GM18868 (cell line): ENCODE measurements around the gene BRINP3.
"Not testable (repeated sequence)": the region's sequence is repeated elsewhere in the genome, so short reads cannot be mapped to it uniquely, and the experiment has no call there.

Experiments
- ATAC-seq: cut with Tn5 transposase; IDR thresholded peaks from one replicate; pipeline ENCODE4 v1.9.1; 2021; ENCODE audit warnings: mild to moderate bottlenecking, moderate library complexity; ENCODE audit not compliant: unreplicated experiment

BRINP3 gene

GRCh38 chr1:190477762-190478148 is at the start of gene BRINP3:
TSS of gene BRINP3 (minus strand) at chr1:190477864.
- no peak for ATAC-seq

- no peak for ATAC-seq
Measured at GRCh38 chr1:190511554-190511953, 33.9 kb upstream of the BRINP3 start.

GRCh38 chr1:190507357-190507756 is 29.7 kb upstream of the BRINP3 start:
- no peak for ATAC-seq

GRCh38 chr1:190504539-190504938 is 26.9 kb upstream of the BRINP3 start:
- ATAC-seq: not testable (repeated sequence)

- no peak for ATAC-seq
Measured at GRCh38 chr1:190497565-190497964, 19.9 kb upstream of the BRINP3 start.

- no peak for ATAC-seq
Measured at GRCh38 chr1:190494451-190494850, 16.8 kb upstream of the BRINP3 start.

- no peak for ATAC-seq
Measured at GRCh38 chr1:190491404-190491803, 13.7 kb upstream of the BRINP3 start.

- ATAC-seq: no peak
Measured at GRCh38 chr1:190484045-190484444, 6.4 kb upstream of the BRINP3 start.

- ATAC-seq: no peak
Measured at GRCh38 chr1:190480231-190480630, 2.6 kb upstream of the BRINP3 start.

GRCh38 chr1:190479516-190479915 is 1.9 kb upstream of the BRINP3 start:
- ATAC-seq: no peak

GRCh38 chr1:190479050-190479397 is 1.4 kb upstream of the BRINP3 start:
- no peak for ATAC-seq

- peak; percentile 66 for ATAC-seq
Measured at GRCh38 chr1:190478149-190479049, 735 bp upstream of the BRINP3 start.

GRCh38 chr1:190476806-190477205 is 858 bp downstream of the BRINP3 start:
- no peak for ATAC-seq

GRCh38 chr1:190476321-190476720 is 1.3 kb downstream of the BRINP3 start:
- ATAC-seq: no peak

- ATAC-seq: no peak
Measured at GRCh38 chr1:190475421-190476141, 2.1 kb downstream of the BRINP3 start.

- no peak for ATAC-seq
Measured at GRCh38 chr1:190474650-190475211, 2.9 kb downstream of the BRINP3 start.

- no peak for ATAC-seq
Measured at GRCh38 chr1:190474010-190474409, 3.7 kb downstream of the BRINP3 start.

- no peak for ATAC-seq
Measured at GRCh38 chr1:190472494-190472893, 5.2 kb downstream of the BRINP3 start.

- ATAC-seq: no peak
Measured at GRCh38 chr1:190472042-190472441, 5.6 kb downstream of the BRINP3 start.

GRCh38 chr1:190464690-190465089 is 13.0 kb downstream of the BRINP3 start:
- no peak for ATAC-seq

- no peak for ATAC-seq
Measured at GRCh38 chr1:190456129-190456528, 21.5 kb downstream of the BRINP3 start.

- no peak for ATAC-seq
Measured at GRCh38 chr1:190455631-190456030, 22.0 kb downstream of the BRINP3 start.
